Measurements from ENCODE around the gene P2RY11. TPM values are rescaled to one million over a fixed set of nuclear protein-coding genes. Genes with fewer than 3 reads are reported as not detected.

The P2RY11 gene
- total and polyA plus RNA-seq, 2 of the 4 experiments (the other 2 are of a cell fraction): 0.54 to 4.5 TPM

- H2BK5ac ChIP-seq (ENCODE audit: low read depth, low read length, poor library complexity, severe bottlenecking): no peak overlapping the region
- H3K36me3 ChIP-seq (ENCODE audit: control insufficient read depth, insufficient read depth, low read length): peaks cover 42% of the 10 kb centered on the region
- POLR2A ChIA-PET (ENCODE audit: unreplicated experiment): no interaction called here
- H3K9ac ChIP-seq (ENCODE audit: low read depth, low read length): no peak overlapping the region
- H4K20me1 ChIP-seq (ENCODE audit: insufficient read depth, low read length): peaks cover 8% of the 10 kb centered on the region
- TF ChIP-seq CTCF (conservative IDR thresholded peaks at IDR 0.05; ENCODE audit: low read depth, low read length) (no peak), MAZ (IDR thresholded peaks at IDR 0.05; ENCODE audit: borderline replicate concordance, low read depth, low read length) (no peak)
- no peaks in the 10 kb centered on the region for H3K9me1 ChIP-seq (ENCODE audit: insufficient read depth, low read length)
- WGBS, 2 experiments (ENCODE audit: extremely low coverage in 2 of 2, insufficient read length in 1 of 2): 100% methylated on average over 3 of the region's 14 CpGs; no CpG with 5 or more reads in 1 of the 2 experiments
- intact Hi-C loops (cut with micrococcal nuclease) (loop anchor here (5.0 kb wide), 1 partner anchor 143 kb away; the partner anchor contains the start of gene MRPL4), dilution Hi-C loops (cut with HindIII; ENCODE audit: low sequenced_read_pairs, unreplicated experiment) (no loop called here), in situ Hi-C loops (cut with MboI; ENCODE audit: low sequenced_read_pairs) (no loop called here)
- H3K4me1 ChIP-seq (ENCODE audit: control insufficient read depth, insufficient read depth, low read length): peaks cover 2% of the 10 kb centered on the region
- no peak overlapping the region for H4K91ac ChIP-seq (ENCODE audit: insufficient read depth, low read depth, low read length)
- H3K4ac ChIP-seq (ENCODE audit: low read depth, low read length): no peak overlapping the region
- no peak for DNase-seq
- H2BK120ac ChIP-seq (ENCODE audit: low read depth, low read length): no peak overlapping the region
- no peak overlapping the region for H3K14ac ChIP-seq (replicated peaks; ENCODE audit: low read depth, low read length)
- no peak overlapping the region for H3K56ac ChIP-seq (ENCODE audit: extremely low read depth, insufficient read depth, low read length)
- no peak overlapping the region for H3K23ac ChIP-seq (ENCODE audit: low read depth, low read length)
- CTCF ChIA-PET: no interaction called here
- no peaks in the 10 kb centered on the region for H3K9me3 ChIP-seq (ENCODE audit: control insufficient read depth, insufficient read depth, low read length)
- H3K79me1 ChIP-seq (ENCODE audit: low read depth in 1 of 2, low read length in 2 of 2): peaks cover 16 to 38% of the 10 kb centered on the region in 2 experiments
- no peak for ATAC-seq (ENCODE audit: low read depth)
- H2AK9ac ChIP-seq (replicated peaks; ENCODE audit: low read depth, low read length, poor library complexity): no peak overlapping the region
- H3K18ac ChIP-seq (ENCODE audit: low read depth, low read length): no peak overlapping the region
- no peak overlapping the region for H2AFZ ChIP-seq (replicated peaks; ENCODE audit: low read length, poor library complexity)
- no peak overlapping the region for H4K8ac ChIP-seq (ENCODE audit: low read depth in 2 of 2, low read length in 2 of 2)
- H2BK15ac ChIP-seq (ENCODE audit: low read depth, low read length): no peak overlapping the region
- no peak overlapping the region for H2AK5ac ChIP-seq (ENCODE audit: low read depth, low read length)
- H3K27me3 ChIP-seq (ENCODE audit: control insufficient read depth, insufficient read depth, low read length): no peaks in the 10 kb centered on the region
- no peak overlapping the region for H3K4me2 ChIP-seq (ENCODE audit: low read depth, low read length)
- H3K4me3 ChIP-seq (ENCODE audit: insufficient read depth, low read depth, low read length): no peak overlapping the region
- no TSS peak for BruUV-seq (replicated peaks)
- no peak overlapping the region for H4K5ac ChIP-seq (ENCODE audit: low read depth, low read length)
- H2BK20ac ChIP-seq (ENCODE audit: low read depth, low read length): no peak overlapping the region
- no peak overlapping the region for H3K27ac ChIP-seq (ENCODE audit: insufficient read depth, low read length)
Observed at GRCh38 chr19:10109528-10109927, 2.0 kb upstream of the P2RY11 start.

All from IMR-90 (cell line).